RWPE2 (cell line): ENCODE data around the gene ABCC4.
A peak's percentile ranks its signal among the peaks of the same experiment; 100 is the strongest.

ENCODE experiments used
- ATAC-seq: fragments of 200-7000 bp; cut with Tn5 transposase; 3 replicates; pipeline ENCODE4 v1.9.1; 2021; ENCODE audit warnings: low read depth
- DNase-seq: peaks from one replicate; pipeline ENCODE4 v3.0.0-alpha.2; 2020; ENCODE audit warnings: low spot score
- H3K27ac ChIP-seq: fragments of 450-650 bp; 2 replicates; pipeline ENCODE4 v1.5.1; 2017; ENCODE audit warnings: mild to moderate bottlenecking; ENCODE audit not compliant: poor library complexity, severe bottlenecking
- H3K27me3 ChIP-seq: fragments of 250-450 bp; sonication (Bioruptor Pico); 2 replicates; pipeline ENCODE4 v1.5.1; 2021; ENCODE audit warnings: mild to moderate bottlenecking, moderate library complexity; ENCODE audit not compliant: insufficient read depth, poor library complexity, severe bottlenecking
- H3K36me3 ChIP-seq: fragments of 250-450 bp; sonication (Bioruptor Pico); 2 replicates; pipeline ENCODE4 v1.5.1; 2020; ENCODE audit warnings: low read depth, mild to moderate bottlenecking, moderate library complexity
- H3K4me1 ChIP-seq: fragments of 250-450 bp; sonication (Bioruptor Pico); 2 replicates; pipeline ENCODE4 v1.5.1; 2021; ENCODE audit warnings: mild to moderate bottlenecking, moderate library complexity; ENCODE audit not compliant: insufficient read depth, poor library complexity, severe bottlenecking
- H3K4me3 ChIP-seq: fragments of 250-450 bp; sonication (Bioruptor Pico); 2 replicates; pipeline ENCODE4 v1.5.1; 2021; ENCODE audit warnings: mild to moderate bottlenecking, moderate library complexity; ENCODE audit not compliant: severe bottlenecking
- H3K9me3 ChIP-seq: fragments of 250-450 bp; sonication (Bioruptor Pico); 2 replicates; pipeline ENCODE4 v1.5.1; 2021; ENCODE audit warnings: mild to moderate bottlenecking, moderate library complexity; ENCODE audit not compliant: severe bottlenecking
- CTCF ChIP-seq: fragments of 450-650 bp; IDR thresholded peaks from one replicate; pipeline ENCODE4 v1.5.1; 2017; ENCODE audit warnings: mild to moderate bottlenecking, moderate library complexity; ENCODE audit not compliant: poor library complexity, severe bottlenecking

Gene ABCC4

GRCh38 chr13:95074820-95075219 lies 226.4 kb downstream of the ABCC4 start:
- Histone ChIP-seq H3K4me1 (no peaks in the 10 kb centered on the region), H3K36me3 (no peaks in the 10 kb centered on the region), H3K4me3 (no peak overlapping the region), H3K9me3 (no peaks in the 10 kb centered on the region), H3K27ac (no peak overlapping the region), H3K27me3 (no peaks in the 10 kb centered on the region)
- no peak for TF ChIP-seq CTCF
- ATAC-seq, result no peak
- no peak for DNase-seq

- no peak for DNase-seq
- H3K4me1 ChIP-seq, result no peaks in the 10 kb centered on the region
- no peaks in the 10 kb centered on the region for H3K9me3 ChIP-seq
- ATAC-seq, result no peak
- H3K4me3 ChIP-seq, result no peak overlapping the region
- TF ChIP-seq CTCF, result no peak
- no peak overlapping the region for H3K27ac ChIP-seq
- no peaks in the 10 kb centered on the region for H3K27me3 ChIP-seq
- no peaks in the 10 kb centered on the region for H3K36me3 ChIP-seq
Measured at GRCh38 chr13:95073747-95074311, 227.4 kb downstream of the ABCC4 start.

GRCh38 chr13:95067303-95067702 lies 233.9 kb downstream of the ABCC4 start:
- no peaks in the 10 kb centered on the region for H3K27me3 ChIP-seq
- TF ChIP-seq CTCF, result no peak
- H3K27ac ChIP-seq, result no peak overlapping the region
- ATAC-seq (peak; percentile 49; the same call in 1 of the 3 replicates), DNase-seq (no peak)
- H3K4me3 ChIP-seq, result no peak overlapping the region
- no peaks in the 10 kb centered on the region for H3K4me1 ChIP-seq
- no peaks in the 10 kb centered on the region for H3K9me3 ChIP-seq
- H3K36me3 ChIP-seq, result no peaks in the 10 kb centered on the region

GRCh38 chr13:95060014-95060519 lies 241.2 kb downstream of the ABCC4 start:
- H3K27ac ChIP-seq, result no peak overlapping the region
- no peaks in the 10 kb centered on the region for H3K27me3 ChIP-seq
- no peak overlapping the region for H3K4me3 ChIP-seq
- TF ChIP-seq CTCF, result no peak
- H3K9me3 ChIP-seq, result no peaks in the 10 kb centered on the region
- ATAC-seq, result no peak
- DNase-seq, result no peak
- H3K4me1 ChIP-seq, result no peaks in the 10 kb centered on the region
- H3K36me3 ChIP-seq, result no peaks in the 10 kb centered on the region

- Histone ChIP-seq H3K4me3 (no peak overlapping the region), H3K27ac (no peak overlapping the region), H3K4me1 (no peaks in the 10 kb centered on the region), H3K36me3 (no peaks in the 10 kb centered on the region), H3K9me3 (no peaks in the 10 kb centered on the region), H3K27me3 (no peaks in the 10 kb centered on the region)
- ATAC-seq (no peak), DNase-seq (no peak)
- TF ChIP-seq CTCF, result no peak
Measured at GRCh38 chr13:95059306-95059705, 241.9 kb downstream of the ABCC4 start.
